HG03558 (cell line): ENCODE results near the gene SLC31A2.

Experiments
- ATAC-seq: cut with Tn5 transposase; IDR thresholded peaks from one replicate; pipeline ENCODE4 v1.9.1; 2021; ENCODE audit warnings: moderate number of reproducible peaks; ENCODE audit not compliant: unreplicated experiment; ENCODE audit errors: extremely low read depth

Gene SLC31A2

GRCh38 chr9:113184539-113184938 lies 33.7 kb downstream of the SLC31A2 start:
- no peak for ATAC-seq

GRCh38 chr9:113185271-113185670 lies 34.5 kb downstream of the SLC31A2 start:
- no peak for ATAC-seq

GRCh38 chr9:113186137-113186755 lies 35.4 kb downstream of the SLC31A2 start:
- no peak for ATAC-seq

- ATAC-seq: no peak
Measured at GRCh38 chr9:113187929-113188595, 37.3 kb downstream of the SLC31A2 start.

- no peak for ATAC-seq
Measured at GRCh38 chr9:113192455-113192854, 41.6 kb downstream of the SLC31A2 start.

- ATAC-seq: no peak
Measured at GRCh38 chr9:113199683-113200329, 49.0 kb downstream of the SLC31A2 start.

- no peak for ATAC-seq
Measured at GRCh38 chr9:113205432-113205831, 54.6 kb downstream of the SLC31A2 start.

DNA sequence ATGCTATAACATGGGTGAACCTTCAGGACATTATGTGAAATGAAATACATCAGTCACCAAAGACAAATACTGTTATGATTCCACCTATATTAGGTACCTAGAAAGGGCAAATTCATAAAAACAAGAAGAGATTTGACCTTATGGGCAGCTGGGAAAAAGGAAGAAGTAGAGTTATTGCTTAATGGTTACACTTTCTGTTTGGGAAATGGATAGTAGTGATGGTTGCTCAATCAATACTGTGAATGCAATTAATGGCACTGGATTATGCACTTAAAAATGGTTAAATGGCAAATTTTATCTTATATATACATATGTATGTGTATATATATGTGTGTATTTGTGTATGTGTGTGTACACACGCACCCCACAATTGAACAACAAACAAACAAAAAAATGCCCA lies 55.1 kb downstream of the SLC31A2 start:
- ATAC-seq: no peak

GRCh38 chr9:113210815-113211214 lies 60.0 kb downstream of the SLC31A2 start:
- ATAC-seq: no peak
